Measurements from ENCODE around the gene E2F4.

- no peak for TF ChIP-seq CTCF (IDR thresholded peaks at IDR 0.05; ENCODE audit: low read depth, low read length)
- no peak for TF ChIP-seq EZH2phosphoT487 (IDR thresholded peaks at IDR 0.05; ENCODE audit: low read depth)
Measured at GRCh38 chr16:67183284-67183626, 8.7 kb upstream of the E2F4 start.
